Measurements from ENCODE around the gene AUTS2.

AUTS2 gene

DNA sequence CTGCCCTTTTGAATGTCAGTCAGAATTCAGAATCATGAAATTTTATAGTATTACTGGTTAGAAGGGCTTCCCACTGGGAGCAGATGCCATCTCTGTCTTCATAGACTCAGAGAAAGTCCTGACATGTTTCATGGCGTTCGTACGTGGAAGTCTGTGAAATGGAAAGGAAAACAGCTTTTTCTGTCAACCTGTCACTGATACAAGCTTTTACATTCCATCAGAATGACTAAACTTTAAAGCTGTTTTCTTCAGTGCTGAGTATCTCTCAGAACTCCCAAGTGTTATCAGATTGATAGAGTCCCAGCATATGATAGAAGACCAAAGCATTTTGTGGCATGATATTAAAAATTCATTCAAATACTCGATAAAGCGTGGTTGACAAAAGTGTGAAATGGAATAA, 807.0 kb downstream of the AUTS2 start:
- no peaks in the 10 kb centered on the region for H3K9me3 ChIP-seq (ENCODE audit: insufficient read depth, low read depth, low read length)
- H3K27me3 ChIP-seq (ENCODE audit: insufficient read depth, low read length): no peaks in the 10 kb centered on the region
- H3K4me1 ChIP-seq (ENCODE audit: insufficient read depth, low read length): no peaks in the 10 kb centered on the region; the same call in 1 of the 2 replicates
- no peak overlapping the region for H3K9ac ChIP-seq (ENCODE audit: low read depth, low read length)
- H3K36me3 ChIP-seq (ENCODE audit: insufficient read depth, low read length): no peaks in the 10 kb centered on the region
- no peak overlapping the region for H3K4me3 ChIP-seq (ENCODE audit: low read length)
- 90% methylated on average over 4 of the region's 5 CpGs for WGBS
- H3K27ac ChIP-seq (ENCODE audit: low read depth, low read length): no peak overlapping the region

DNA sequence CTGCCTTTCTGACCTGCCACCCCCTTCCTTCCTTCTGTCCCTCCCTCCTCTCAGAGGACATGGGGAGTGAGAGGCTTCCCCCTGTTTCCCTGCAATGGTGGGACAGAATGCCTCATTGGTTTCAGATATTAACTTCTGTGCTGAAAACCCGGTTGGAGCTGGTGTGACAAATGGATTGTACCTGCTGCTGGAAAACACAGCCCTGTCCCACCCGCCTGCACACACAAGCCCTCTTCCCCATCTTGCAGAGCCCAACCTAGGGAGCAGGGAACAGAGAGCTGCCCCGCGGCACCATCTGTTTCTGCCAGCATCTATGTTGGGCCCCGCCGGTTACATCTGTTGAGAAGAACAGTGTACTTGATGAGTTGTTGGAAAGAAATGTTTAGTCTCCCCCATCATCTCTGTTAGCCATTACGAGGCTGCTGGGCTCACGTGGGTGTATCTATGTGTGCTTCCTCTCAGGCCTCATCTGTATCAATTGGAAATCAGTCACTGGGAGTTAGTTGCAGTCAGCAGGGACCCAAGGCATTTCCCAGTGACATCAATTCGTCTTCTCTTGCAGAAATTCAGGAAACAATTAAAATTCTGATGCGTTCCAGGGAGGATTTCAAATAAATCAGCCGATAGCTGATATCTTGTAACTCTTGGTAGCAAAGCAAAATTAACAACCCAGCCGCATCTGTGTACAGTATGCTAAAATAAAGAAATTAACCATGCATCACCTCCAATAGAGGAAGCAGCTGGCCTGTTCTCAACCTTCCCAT, 808.1 kb downstream of the AUTS2 start:
- 93% methylated on average over 12 of the region's 12 CpGs for WGBS
- Histone ChIP-seq H3K27me3 (ENCODE audit: insufficient read depth, low read length) (no peaks in the 10 kb centered on the region), H3K4me3 (ENCODE audit: low read length) (no peak overlapping the region), H3K27ac (ENCODE audit: low read depth, low read length) (no peak overlapping the region), H3K4me1 (ENCODE audit: insufficient read depth, low read length) (no peaks in the 10 kb centered on the region; the same call in 1 of the 2 replicates), H3K36me3 (ENCODE audit: insufficient read depth, low read length) (no peaks in the 10 kb centered on the region), H3K9me3 (ENCODE audit: insufficient read depth, low read depth, low read length) (no peaks in the 10 kb centered on the region), H3K9ac (ENCODE audit: low read depth, low read length) (no peak overlapping the region)

DNA sequence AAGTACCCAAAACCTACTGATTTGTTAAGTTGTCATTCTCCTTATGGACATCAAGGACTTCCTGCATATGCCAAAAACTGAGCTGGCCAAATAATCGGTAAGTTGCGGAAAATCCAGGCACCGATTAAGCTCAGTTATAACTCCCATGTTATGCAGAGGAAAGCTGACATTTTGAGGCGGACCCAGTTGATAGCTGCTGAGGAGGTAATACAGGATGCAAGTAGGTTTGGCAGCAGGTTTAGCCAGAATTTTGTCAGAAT, 808.6 kb downstream of the AUTS2 start:
- Histone ChIP-seq H3K27ac (ENCODE audit: low read depth, low read length) (no peak overlapping the region), H3K4me1 (ENCODE audit: insufficient read depth, low read length) (no peaks in the 10 kb centered on the region; the same call in 1 of the 2 replicates), H3K9ac (ENCODE audit: low read depth, low read length) (no peak overlapping the region), H3K4me3 (ENCODE audit: low read length) (no peak overlapping the region), H3K27me3 (ENCODE audit: insufficient read depth, low read length) (no peaks in the 10 kb centered on the region), H3K36me3 (ENCODE audit: insufficient read depth, low read length) (no peaks in the 10 kb centered on the region), H3K9me3 (ENCODE audit: insufficient read depth, low read depth, low read length) (no peaks in the 10 kb centered on the region)
- 94% methylated on average over 4 of the region's 4 CpGs for WGBS

DNA sequence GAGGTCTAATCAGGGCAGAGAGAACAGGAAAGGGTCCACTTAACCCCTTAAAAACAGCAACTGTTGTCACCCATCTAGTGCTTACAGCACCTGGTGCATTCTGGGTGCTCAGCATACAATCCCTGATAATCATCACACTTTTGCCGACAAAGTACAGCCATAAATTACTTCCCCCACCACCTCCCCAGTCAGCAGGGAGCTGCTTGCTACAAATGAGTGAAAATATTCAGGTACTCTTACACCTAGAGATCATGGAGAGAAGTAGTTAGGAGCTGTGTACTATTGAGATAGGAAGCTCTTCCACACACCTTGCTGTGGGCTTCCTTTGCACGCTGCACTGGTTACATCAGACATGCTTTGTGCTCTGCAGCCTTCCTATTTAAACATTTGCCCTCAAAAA, 810.2 kb downstream of the AUTS2 start:
- Histone ChIP-seq H3K4me3 (ENCODE audit: low read length) (no peak overlapping the region), H3K9me3 (ENCODE audit: insufficient read depth, low read depth, low read length) (no peaks in the 10 kb centered on the region), H3K9ac (ENCODE audit: low read depth, low read length) (no peak overlapping the region), H3K27ac (ENCODE audit: low read depth, low read length) (no peak overlapping the region), H3K4me1 (ENCODE audit: insufficient read depth, low read length) (no peaks in the 10 kb centered on the region; the same call in 1 of the 2 replicates), H3K36me3 (ENCODE audit: insufficient read depth, low read length) (no peaks in the 10 kb centered on the region), H3K27me3 (ENCODE audit: insufficient read depth, low read length) (no peaks in the 10 kb centered on the region)
- 92% methylated on average over 2 of the region's 2 CpGs for WGBS

DNA sequence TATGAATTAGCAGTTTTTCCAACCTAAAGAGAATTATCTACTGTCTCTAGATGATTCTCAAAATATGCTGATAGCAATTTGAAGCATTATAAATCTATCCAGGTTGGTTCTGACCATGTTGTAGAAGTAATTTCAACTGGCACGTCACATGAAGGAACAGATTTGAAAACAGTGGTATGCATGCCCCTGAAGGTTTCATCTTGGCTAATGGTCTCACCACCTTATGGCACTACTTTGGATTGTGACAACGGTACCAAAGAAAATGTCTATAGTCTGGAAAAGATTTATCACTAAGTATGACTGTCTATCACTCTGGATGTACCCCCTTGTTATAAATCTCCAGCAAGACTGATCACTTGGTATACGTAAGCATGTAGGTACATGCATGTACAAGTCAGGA, 810.6 kb downstream of the AUTS2 start:
- no peaks in the 10 kb centered on the region for H3K9me3 ChIP-seq (ENCODE audit: insufficient read depth, low read depth, low read length)
- peaks cover 1% of the 10 kb centered on the region; the same call in 1 of the 2 replicates for H3K27me3 ChIP-seq (ENCODE audit: insufficient read depth, low read length)
- no peaks in the 10 kb centered on the region; the same call in 1 of the 2 replicates for H3K4me1 ChIP-seq (ENCODE audit: insufficient read depth, low read length)
- no peaks in the 10 kb centered on the region for H3K36me3 ChIP-seq (ENCODE audit: insufficient read depth, low read length)
- 93% methylated on average over 3 of the region's 3 CpGs for WGBS
- no peak overlapping the region for H3K9ac ChIP-seq (ENCODE audit: low read depth, low read length)
- H3K27ac ChIP-seq (ENCODE audit: low read depth, low read length): no peak overlapping the region
- H3K4me3 ChIP-seq (ENCODE audit: low read length): no peak overlapping the region

DNA sequence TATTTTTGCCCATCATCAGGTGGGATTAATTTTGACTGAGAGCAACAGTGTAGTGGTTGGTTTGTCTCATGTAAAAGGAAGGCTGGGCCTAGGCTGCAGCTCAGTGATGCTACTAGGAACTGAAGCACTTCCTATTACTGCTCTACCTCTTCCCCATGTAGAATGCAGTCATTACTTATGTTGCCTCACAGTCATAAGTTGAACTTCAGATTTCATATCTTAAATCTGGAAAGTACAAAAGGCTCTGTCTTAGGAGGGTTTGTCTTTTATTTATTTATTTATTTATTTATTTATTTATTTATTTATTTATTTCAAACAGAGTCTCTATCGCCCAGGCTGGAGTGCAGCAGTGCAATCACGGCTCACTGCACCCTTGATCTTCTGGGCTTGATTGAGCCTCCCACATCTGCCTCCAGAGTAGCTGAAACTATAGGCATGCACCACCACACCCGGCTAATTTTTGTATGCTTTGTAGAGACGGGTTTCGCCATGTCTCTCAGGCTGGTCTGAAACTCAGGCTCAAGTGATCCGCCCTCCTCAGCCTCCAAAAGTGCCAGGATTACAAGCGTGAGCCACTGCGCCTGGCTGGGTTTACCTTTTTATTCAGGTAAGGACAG, 812.0 kb downstream of the AUTS2 start:
- H3K27ac ChIP-seq (ENCODE audit: low read depth, low read length): no peak overlapping the region
- H3K36me3 ChIP-seq (ENCODE audit: insufficient read depth, low read length): no peaks in the 10 kb centered on the region
- WGBS: 95% methylated on average over 8 of the region's 8 CpGs
- no peaks in the 10 kb centered on the region for H3K9me3 ChIP-seq (ENCODE audit: insufficient read depth, low read depth, low read length)
- H3K4me3 ChIP-seq (ENCODE audit: low read length): no peak overlapping the region
- no peaks in the 10 kb centered on the region; the same call in 1 of the 2 replicates for H3K4me1 ChIP-seq (ENCODE audit: insufficient read depth, low read length)
- no peak overlapping the region for H3K9ac ChIP-seq (ENCODE audit: low read depth, low read length)
- peaks cover 10% of the 10 kb centered on the region for H3K27me3 ChIP-seq (ENCODE audit: insufficient read depth, low read length)

DNA sequence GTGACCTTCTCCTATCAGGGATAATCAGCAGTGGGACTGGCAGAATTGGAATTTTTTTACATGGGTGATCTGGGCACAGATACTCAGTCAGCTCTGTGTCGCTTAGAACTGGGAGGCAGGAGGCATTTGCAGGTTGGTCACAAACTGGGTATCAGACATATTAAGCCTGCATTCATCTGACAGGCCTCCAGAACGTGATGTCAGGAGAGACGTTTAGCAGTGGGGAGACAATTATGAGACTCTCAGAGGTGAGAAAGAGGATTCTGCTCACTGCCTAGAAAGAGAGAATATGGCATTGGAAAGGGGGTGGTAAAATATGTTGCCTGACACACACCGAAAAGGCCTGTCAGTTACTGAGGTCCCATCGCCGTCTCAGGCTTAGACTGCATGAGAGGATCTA, 816.1 kb downstream of the AUTS2 start:
- no peak overlapping the region for H3K9ac ChIP-seq (ENCODE audit: low read depth, low read length)
- H3K36me3 ChIP-seq (ENCODE audit: insufficient read depth, low read length): no peaks in the 10 kb centered on the region
- H3K27ac ChIP-seq (ENCODE audit: low read depth, low read length): no peak overlapping the region
- WGBS: 94% methylated on average over 6 of the region's 6 CpGs
- H3K4me3 ChIP-seq (ENCODE audit: low read length): no peak overlapping the region
- H3K27me3 ChIP-seq (ENCODE audit: insufficient read depth, low read length): peaks cover 10% of the 10 kb centered on the region
- H3K9me3 ChIP-seq (ENCODE audit: insufficient read depth, low read depth, low read length): no peaks in the 10 kb centered on the region
- H3K4me1 ChIP-seq (ENCODE audit: insufficient read depth, low read length): peaks cover 16% of the 10 kb centered on the region; the same call in 1 of the 2 replicates

DNA sequence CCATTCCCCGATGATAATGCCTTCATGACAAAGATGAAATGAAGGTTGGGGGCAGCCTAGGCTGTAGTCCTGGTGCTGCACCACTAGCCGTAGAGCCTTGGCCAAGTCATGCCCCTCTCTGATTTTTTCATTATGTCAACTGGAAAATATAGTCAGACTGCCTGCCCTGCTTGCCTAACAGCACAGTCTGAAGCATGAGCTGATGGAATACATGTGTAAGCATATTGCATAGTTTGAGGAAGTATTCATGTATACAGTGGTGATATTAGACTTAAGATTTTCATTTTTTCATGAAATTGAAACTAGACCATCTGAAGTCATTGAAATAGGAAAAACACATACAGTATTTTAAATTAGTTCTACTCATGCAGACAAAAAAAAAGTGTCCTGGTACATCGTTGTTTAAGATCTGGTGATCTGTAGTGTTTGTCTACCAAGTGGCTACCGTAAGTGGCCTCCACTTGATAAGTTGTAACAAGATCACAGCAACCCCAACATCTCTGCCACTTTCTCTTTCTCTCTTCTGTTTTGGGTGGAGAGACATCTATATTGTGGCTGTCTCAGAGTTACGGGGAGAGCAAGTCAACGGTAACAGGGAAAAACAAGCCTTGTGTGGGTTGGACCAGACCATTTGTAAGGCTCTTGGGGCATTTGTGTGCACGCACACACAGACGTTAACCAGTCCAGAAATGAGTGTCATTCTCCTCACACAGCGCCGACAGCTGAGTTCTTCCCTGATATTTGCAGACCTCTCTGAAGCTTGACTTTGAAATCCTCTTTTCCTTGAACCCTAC, 817.1 kb downstream of the AUTS2 start:
- WGBS: 94% methylated on average over 10 of the region's 10 CpGs
- Histone ChIP-seq H3K9me3 (ENCODE audit: insufficient read depth, low read depth, low read length) (no peaks in the 10 kb centered on the region), H3K27ac (ENCODE audit: low read depth, low read length) (no peak overlapping the region), H3K9ac (ENCODE audit: low read depth, low read length) (no peak overlapping the region), H3K4me1 (ENCODE audit: insufficient read depth, low read length) (peaks cover 26% of the 10 kb centered on the region), H3K4me3 (ENCODE audit: low read length) (no peak overlapping the region), H3K27me3 (ENCODE audit: insufficient read depth, low read length) (peaks cover 10% of the 10 kb centered on the region), H3K36me3 (ENCODE audit: insufficient read depth, low read length) (no peaks in the 10 kb centered on the region)

DNA sequence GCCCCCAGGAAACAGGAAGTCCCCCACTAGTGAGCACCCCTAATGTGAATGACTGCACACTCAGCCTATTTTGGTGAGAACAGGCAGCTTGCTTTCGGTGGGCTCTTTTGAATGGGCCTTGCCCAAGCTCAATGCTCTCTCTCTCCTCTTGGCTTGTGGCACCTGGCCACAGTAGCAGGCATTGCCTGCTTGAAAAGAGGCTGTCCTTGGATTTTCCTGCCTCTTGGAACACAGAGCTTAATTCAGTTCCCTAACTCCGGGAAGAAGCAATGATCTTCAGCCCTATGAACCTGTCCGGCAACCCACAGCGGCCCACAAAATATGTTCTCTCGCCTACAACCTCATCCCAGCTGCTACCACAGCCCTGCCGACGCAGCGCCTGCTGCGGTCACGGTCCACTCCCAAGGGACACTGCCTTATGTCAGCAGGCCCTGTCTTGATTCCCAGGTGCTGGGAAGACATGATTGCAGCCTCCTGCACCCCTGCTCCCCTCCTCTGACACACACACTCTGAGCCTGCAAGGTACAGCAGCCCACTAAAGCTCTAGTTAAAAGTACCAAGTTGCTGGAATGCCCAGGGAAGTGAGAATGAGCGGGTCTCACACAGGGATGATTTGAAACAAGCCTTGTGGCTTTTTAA, 818.2 kb downstream of the AUTS2 start:
- WGBS: 93% methylated on average over 11 of the region's 11 CpGs
- Histone ChIP-seq H3K9me3 (ENCODE audit: insufficient read depth, low read depth, low read length) (no peaks in the 10 kb centered on the region), H3K9ac (ENCODE audit: low read depth, low read length) (no peak overlapping the region), H3K36me3 (ENCODE audit: insufficient read depth, low read length) (no peaks in the 10 kb centered on the region), H3K27me3 (ENCODE audit: insufficient read depth, low read length) (peaks cover 10% of the 10 kb centered on the region), H3K27ac (ENCODE audit: low read depth, low read length) (no peak overlapping the region), H3K4me3 (ENCODE audit: low read length) (no peak overlapping the region), H3K4me1 (ENCODE audit: insufficient read depth, low read length) (peaks cover 37% of the 10 kb centered on the region)

DNA sequence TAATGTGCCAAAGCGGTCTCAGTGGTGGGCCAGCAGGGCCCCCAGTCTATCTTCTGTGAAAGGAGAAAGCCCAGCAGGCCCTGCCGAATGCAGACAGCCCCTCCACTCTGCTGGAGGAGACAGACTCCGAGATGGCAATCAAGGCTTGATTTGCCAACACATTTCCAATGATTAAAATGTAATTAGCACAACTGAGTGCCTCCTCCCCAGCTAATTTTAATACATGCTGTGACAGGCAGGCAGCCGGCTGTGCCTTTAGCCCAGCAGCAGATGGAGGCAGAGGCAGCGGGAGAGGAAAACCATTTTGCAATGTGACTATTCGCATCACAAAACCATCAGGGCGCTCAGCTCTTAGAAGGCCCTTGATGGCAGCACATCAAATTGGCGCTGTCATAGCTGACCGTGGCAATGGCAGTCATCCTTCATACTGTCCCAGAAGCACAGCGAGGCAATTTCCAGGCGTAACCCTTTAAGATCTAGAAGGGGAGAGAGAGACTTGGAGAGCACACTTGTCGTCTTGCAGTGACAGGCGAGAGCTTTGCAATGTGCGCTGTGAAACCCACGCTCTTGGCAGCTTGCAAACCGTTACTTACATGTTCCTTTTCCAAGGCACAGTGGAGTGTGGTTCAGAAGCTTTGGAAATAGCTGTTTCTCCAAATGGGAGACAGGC, 818.8 kb downstream of the AUTS2 start:
- Histone ChIP-seq H3K4me1 (ENCODE audit: insufficient read depth, low read length) (peaks cover 43% of the 10 kb centered on the region), H3K9me3 (ENCODE audit: insufficient read depth, low read depth, low read length) (no peaks in the 10 kb centered on the region), H3K4me3 (ENCODE audit: low read length) (no peak overlapping the region), H3K27me3 (ENCODE audit: insufficient read depth, low read length) (peaks cover 10% of the 10 kb centered on the region), H3K9ac (ENCODE audit: low read depth, low read length) (no peak overlapping the region), H3K36me3 (ENCODE audit: insufficient read depth, low read length) (no peaks in the 10 kb centered on the region), H3K27ac (ENCODE audit: low read depth, low read length) (no peak overlapping the region)
- 61% methylated on average over 16 of the region's 16 CpGs for WGBS
